Measurements from ENCODE around the gene ITIH4. TPM values are rescaled to one million over a fixed set of nuclear protein-coding genes. Genes with fewer than 3 reads are reported as not detected.

Gene ITIH4
- total and polyA plus RNA-seq, 10 of the 15 experiments (the other 5 are each of a cell fraction or from before 2014, with no cell fraction given): 0.64 to 4.1 (median 1.3) TPM

DNA sequence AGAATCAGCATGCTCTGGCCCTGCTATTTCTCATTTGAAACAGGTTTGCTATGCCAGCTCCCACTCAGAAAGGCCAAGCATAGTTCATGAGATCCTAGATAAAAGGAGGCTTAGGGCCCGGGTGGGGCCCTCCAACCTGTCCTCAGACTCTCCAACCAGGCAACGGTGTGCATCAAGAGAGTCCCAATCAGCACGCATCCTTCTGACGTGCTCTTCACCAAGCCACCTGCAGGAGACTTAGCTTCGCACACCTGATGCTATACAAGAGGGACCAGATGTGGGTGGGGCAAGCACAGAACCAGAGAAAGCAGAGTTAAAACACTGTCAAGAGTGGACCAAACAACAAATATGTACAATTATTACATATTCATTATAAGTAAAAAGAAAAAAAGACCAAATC, 49.6 kb upstream of the ITIH4 start:
- no TSS peak for BruUV-seq (replicated peaks)
- Histone ChIP-seq H3K79me2 (ENCODE audit: control insufficient read depth, insufficient read depth, low read length) (peaks cover 3% of the 10 kb centered on the region), H3K27me3 (replicated peaks in 1 of 2; ENCODE audit: control insufficient read depth in 2 of 2, insufficient read depth in 2 of 2, low read length in 1 of 2) (no peaks in the 10 kb centered on the region), H2AFZ (ENCODE audit: control insufficient read depth, low read depth, low read length) (no peak overlapping the region), H3K9ac (ENCODE audit: control insufficient read depth, insufficient read depth, low read length) (no peak overlapping the region), H3K27ac (ENCODE audit: control insufficient read depth, insufficient read depth) (no peak overlapping the region), H3K4me1 (ENCODE audit: control insufficient read depth, insufficient read depth, low read length) (peaks cover 20% of the 10 kb centered on the region), H3K4me3 (no peak overlapping the region), H3K9me3 (replicated peaks; ENCODE audit: control insufficient read depth, insufficient read depth, low read length) (no peaks in the 10 kb centered on the region; the same call in 2 of the 3 replicates), H4K20me1 (ENCODE audit: control insufficient read depth, insufficient read depth) (no peaks in the 10 kb centered on the region), H3K36me3 (ENCODE audit: control insufficient read depth in 2 of 2, insufficient read depth in 2 of 2, low read length in 1 of 2) (peaks cover 1 to 7% of the 10 kb centered on the region in 2 experiments; a peak in 2 of 4 replicates), H3K4me2 (ENCODE audit: control insufficient read depth, insufficient read depth) (peak overlapping the region; percentile 31)
- ChIA-PET CTCF (interaction anchor here (0.6 to 4.8 kb wide), 2 partner anchors 13 to 54 kb away, joined by 4 to 28 read pairs; no protein-coding TSS in a partner anchor), POLR2A (interaction anchor here (2.5 kb wide), 1 partner anchor 12 kb away, joined by 8 read pairs; no protein-coding TSS in a partner anchor), SMC1A (ENCODE audit: uncharacterized antibody, unreplicated experiment) (interaction anchor here (0.7 to 3.3 kb wide), 6 partner anchors 13 to 57 kb away, joined by 3 to 25 read pairs (median 4); no protein-coding TSS in a partner anchor), RAD21 (ENCODE audit: unreplicated experiment) (interaction anchor here (2.2 kb wide), 1 partner anchor 13 kb away, joined by 17 read pairs; no protein-coding TSS in a partner anchor)
- no peak for FAIRE-seq
- in situ Hi-C loops (cut with MboI): no loop called here
- ATAC-seq: peak; percentile 41
- 65% methylated on average over 5 of the region's 5 CpGs for WGBS (ENCODE audit: insufficient coverage, insufficient replicate concordance, low lambda C conversion rate, missing lambda C conversion rate)
- no peak for DNase-seq (ENCODE audit: low read depth, low spot score)
- TF ChIP-seq, protein P1, sequence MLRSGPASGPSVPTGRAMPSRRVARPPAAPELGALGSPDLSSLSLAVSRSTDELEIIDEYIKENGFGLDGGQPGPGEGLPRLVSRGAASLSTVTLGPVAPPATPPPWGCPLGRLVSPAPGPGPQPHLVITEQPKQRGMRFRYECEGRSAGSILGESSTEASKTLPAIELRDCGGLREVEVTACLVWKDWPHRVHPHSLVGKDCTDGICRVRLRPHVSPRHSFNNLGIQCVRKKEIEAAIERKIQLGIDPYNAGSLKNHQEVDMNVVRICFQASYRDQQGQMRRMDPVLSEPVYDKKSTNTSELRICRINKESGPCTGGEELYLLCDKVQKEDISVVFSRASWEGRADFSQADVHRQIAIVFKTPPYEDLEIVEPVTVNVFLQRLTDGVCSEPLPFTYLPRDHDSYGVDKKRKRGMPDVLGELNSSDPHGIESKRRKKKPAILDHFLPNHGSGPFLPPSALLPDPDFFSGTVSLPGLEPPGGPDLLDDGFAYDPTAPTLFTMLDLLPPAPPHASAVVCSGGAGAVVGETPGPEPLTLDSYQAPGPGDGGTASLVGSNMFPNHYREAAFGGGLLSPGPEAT (IDR thresholded peaks at IDR 0.05; ENCODE audit: low read depth): no peak
- TF ChIP-seq TAF1 (IDR thresholded peaks at IDR 0.05; ENCODE audit: borderline replicate concordance, low read depth, low read length): no peak
- TF ChIP-seq HDAC6 (IDR thresholded peaks at IDR 0.05; ENCODE audit: unreplicated experiment): no peak
- no peak for TF ChIP-seq EED (IDR thresholded peaks at IDR 0.05; ENCODE audit: low read depth)
- no peak for TF ChIP-seq MXI1 (IDR thresholded peaks at IDR 0.05; ENCODE audit: low read depth, low read length)
- no peak for TF ChIP-seq POLR2AphosphoS5 (IDR thresholded peaks at IDR 0.05; ENCODE audit: low read length)
- TF ChIP-seq, protein P2, sequence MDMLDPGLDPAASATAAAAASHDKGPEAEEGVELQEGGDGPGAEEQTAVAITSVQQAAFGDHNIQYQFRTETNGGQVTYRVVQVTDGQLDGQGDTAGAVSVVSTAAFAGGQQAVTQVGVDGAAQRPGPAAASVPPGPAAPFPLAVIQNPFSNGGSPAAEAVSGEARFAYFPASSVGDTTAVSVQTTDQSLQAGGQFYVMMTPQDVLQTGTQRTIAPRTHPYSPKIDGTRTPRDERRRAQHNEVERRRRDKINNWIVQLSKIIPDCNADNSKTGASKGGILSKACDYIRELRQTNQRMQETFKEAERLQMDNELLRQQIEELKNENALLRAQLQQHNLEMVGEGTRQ (IDR thresholded peaks at IDR 0.05; ENCODE audit: borderline replicate concordance, low read depth, low read length): no peak
- TF ChIP-seq CREM (IDR thresholded peaks at IDR 0.05; ENCODE audit: low read depth): no peak
- no peak for TF ChIP-seq BRCA1 (IDR thresholded peaks at IDR 0.05; ENCODE audit: low read depth, low read length)
- TF ChIP-seq CBX5 (IDR thresholded peaks at IDR 0.05; ENCODE audit: low read depth): no peak
- no peak for TF ChIP-seq RCOR1 (conservative IDR thresholded peaks at IDR 0.05; ENCODE audit: low read depth, low read length)
- no peak for TF ChIP-seq RUNX3 (IDR thresholded peaks at IDR 0.05; ENCODE audit: low read length)
- TF ChIP-seq JUNB (IDR thresholded peaks at IDR 0.05): no peak
- TF ChIP-seq TCF3 (IDR thresholded peaks at IDR 0.05; ENCODE audit: borderline replicate concordance, insufficient read depth, low read depth, low read length): no peak
- intact Hi-C loops (cut with micrococcal nuclease; ENCODE audit: unreplicated experiment): no loop called here

Measured in GM12878 (cell line).